Activated effector memory CD4-positive, alpha-beta T cell treated with anti-CD3 and anti-CD28 coated beads, Interleukin-2, amount 50 U/mL, for 16 hours (primary cell): ENCODE measurements around the gene IL20RA.

ENCODE experiments used
- DNase-seq: peaks from one replicate; pipeline ENCODE4 v3.0.0-alpha.2; 2020

IL20RA gene

GRCh38 chr6:137043710-137044365 is 927 bp downstream of the IL20RA start:
- DNase-seq: no peak

DNA sequence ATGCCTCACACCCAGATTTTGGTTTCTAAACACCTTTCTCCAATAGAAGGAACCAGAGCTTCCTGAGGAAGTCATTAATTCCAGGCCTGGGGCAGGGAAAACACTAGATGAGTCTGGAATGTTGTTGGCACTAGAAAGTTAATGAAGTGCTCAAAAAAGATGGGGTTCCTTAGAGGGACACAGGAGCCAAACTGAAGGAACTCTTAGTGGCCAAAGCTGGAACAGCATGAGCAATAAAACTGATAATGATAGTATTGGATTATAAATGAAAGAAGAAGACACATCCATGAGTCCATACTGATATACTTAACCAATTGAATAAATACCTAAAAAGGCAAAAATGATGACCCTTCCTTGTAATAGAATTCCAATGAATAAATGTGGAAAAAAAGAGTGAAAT is 4.4 kb downstream of the IL20RA start:
- DNase-seq: no peak

DNA sequence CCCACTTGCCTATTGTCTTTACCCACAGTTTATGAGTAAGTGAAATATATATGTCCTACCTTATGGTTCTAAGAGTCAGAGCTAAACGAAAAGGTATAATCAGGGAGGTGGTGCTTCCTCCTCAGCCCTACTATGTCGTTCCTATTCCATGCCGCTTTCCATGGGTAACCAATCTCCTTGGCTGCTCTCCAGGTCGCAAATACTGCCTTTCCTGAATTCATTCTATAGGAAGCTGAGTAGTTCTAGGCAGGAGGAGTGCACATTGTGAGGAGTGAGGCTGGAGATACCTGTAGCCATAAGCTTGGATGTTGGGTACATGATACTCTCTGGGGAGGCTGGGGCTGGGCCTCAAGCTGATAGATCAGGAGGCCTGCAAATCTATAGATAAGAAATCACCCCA is 5.8 kb downstream of the IL20RA start:
- no peak for DNase-seq

- DNase-seq: no peak
These were observed 8.0 kb downstream of the IL20RA start for GRCh38 chr6:137036566-137037300.

GRCh38 chr6:137033828-137034227 is 10.9 kb downstream of the IL20RA start:
- DNase-seq: peak; percentile 76

DNA sequence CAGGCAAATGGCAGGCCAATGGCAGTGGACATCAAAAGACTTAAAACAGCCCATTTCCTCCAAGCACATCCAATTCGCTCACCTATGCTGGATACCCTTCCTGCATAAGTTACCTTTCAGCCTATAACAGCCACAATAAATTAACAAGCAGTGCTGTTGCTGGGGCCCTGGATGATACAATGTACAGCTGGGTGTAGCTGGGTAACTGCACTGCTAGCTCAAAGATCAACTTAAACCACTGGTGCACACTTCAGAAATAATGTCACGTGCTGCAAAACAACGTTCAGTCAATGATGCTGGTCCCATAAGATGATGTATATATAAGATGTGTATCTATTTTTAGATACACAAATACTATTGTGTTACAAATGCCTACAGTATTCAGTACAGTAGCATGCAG is 13.6 kb downstream of the IL20RA start:
- no peak for DNase-seq

GRCh38 chr6:137028912-137029311 is 15.9 kb downstream of the IL20RA start:
- no peak for DNase-seq

GRCh38 chr6:137025786-137026730 is 18.7 kb downstream of the IL20RA start:
- no peak for DNase-seq

DNA sequence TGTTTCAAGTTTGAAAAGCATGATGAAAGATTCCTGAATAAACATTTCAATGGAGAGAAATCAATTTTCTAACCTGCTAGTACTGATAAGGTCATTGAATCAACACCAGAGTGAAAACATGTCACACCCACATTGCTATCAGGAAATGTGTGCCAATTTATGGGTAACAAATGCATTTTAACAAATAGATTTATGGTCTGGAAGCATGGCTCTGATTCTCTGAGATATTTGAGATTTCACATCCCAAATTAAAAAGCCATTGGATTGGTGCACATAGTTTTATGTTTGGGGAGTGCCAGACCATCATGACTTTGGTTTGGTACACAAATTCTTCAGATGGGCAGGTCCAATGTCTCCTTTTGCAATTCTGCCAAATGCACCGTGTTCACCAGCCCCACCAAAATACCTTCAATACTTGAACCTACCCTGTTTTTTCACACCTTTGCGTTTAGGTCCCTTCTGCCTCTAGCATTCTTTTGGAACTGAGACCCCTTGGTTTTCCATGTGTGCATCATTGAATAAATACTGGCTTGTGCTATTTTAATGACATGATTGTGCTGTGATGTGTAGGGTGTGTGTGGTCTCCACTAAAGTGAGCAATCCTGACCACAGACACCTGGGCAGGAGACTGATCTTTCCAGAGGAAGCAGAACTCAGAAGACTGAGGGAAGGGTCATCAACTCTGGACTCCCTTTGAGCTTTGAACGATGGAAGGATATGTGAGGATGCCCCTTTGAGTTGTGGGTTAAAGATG is 20.4 kb downstream of the IL20RA start:
- DNase-seq: no peak

DNA sequence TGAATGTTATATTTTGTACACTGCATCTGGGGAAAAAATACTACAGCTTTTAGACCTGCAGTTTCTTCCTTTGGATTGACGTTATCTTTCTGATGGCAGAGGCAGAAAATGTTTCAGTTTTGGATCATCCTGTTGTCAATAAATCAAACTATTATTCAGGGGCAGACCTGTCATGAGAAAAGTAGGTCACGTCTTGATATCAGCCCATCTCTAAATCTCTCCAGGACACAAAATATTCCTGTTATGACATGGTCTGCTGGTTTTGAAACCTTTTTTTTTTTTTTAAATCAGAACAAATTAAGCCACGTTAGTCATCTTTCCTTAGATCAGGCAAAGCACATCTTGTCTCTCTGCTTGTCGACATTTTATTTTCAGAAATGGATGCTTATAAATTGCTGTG is 24.0 kb downstream of the IL20RA start:
- DNase-seq: no peak

DNA sequence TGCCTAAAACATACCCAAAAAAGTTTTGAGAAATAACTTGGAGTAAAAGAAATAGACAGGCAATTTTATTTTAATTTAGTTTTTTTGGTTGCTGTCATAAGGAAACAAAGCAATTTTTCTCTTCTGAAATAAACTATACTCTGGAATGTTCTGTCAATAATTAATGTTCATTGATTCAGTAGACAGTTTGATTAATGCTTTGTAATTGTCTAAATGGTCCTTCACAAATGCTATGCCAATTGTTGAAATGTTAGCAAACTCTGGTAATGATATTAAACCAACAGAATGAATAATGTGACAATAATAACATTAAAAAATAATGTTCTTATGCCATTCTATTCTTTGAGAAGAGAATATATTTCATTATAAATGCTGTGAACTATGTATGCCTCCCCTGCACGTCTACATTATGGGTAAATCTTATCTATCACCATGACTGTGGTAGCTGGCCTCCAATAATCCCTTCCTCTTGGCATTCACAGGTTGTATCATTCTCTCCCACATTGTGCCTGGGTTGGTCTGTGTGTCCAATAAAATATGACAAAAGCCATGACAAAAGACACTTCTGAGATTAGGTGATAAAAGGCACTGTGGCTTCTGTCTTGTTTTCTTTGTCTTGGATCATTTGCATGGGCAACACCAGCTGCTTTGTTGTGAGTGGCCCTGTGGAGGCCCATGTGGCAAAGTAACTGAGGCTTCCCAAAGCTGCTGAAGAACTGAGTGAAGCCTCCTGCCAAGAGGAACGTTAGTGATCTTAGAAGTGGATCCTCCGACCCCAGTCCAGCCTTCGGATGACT is 25.1 kb downstream of the IL20RA start:
- no peak for DNase-seq

- DNase-seq: no peak
These were observed 27.7 kb downstream of the IL20RA start for GRCh38 chr6:137017081-137017480.

DNA sequence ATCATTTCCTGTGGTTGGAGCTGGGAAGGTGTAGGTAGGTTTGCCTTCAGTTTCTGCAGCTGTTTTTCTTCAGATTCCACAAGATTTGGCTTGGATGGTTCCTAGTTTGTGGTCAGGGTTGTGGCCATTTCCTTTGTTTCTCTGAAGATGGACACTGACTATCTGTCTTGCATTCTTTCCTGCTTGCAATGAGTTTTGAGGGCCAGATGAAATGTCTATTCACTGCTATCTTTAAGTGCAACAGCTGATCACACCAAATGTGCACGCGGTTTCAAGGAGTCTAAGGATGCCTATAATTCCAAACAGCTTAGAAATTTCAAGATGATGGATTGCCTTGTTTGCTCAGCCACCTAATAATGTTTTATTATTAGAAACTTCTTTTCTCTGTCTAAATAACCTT is 28.4 kb downstream of the IL20RA start:
- no peak for DNase-seq

DNA sequence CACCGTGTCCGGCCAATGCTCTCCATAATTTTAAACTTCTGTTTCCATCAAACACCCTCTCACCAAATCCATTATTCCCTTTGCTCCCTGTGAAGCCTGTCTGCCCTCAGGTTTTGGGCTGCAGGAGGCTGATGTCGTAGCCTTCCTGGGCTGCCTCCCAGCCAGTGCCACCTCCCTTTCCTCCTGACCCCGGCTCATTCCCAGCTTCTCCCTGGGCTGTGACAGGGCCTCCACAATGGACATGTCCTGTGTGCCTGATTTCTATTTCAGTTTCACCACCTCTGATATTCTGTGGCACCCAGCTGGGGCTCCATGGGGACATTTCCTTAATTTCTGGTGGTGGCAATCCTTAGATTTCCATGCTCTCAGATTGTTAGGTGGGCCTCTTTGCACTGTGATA is 28.8 kb downstream of the IL20RA start:
- no peak for DNase-seq

- no peak for DNase-seq
These were observed 30.8 kb downstream of the IL20RA start for GRCh38 chr6:137013738-137014602.

DNA sequence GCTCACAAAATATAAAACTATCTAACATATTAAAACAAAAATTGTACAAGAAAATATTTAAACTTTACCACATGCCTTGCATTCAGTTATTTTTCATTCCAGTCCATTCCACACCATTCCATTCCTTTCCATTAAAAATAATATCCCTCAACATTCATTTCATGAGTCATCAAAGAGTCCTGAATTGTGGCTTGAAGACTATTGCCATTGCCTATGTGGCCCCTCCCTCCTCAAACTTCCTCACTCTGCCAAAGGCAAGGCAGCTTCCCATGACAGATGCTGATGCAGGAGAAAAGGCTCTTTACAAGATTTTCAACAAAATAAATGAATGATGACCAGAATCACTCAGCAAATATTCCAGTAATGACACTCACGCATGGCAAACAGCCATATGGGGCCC is 31.7 kb downstream of the IL20RA start:
- DNase-seq: no peak

- no peak for DNase-seq
These were observed 33.4 kb downstream of the IL20RA start for GRCh38 chr6:137011406-137011805.

DNA sequence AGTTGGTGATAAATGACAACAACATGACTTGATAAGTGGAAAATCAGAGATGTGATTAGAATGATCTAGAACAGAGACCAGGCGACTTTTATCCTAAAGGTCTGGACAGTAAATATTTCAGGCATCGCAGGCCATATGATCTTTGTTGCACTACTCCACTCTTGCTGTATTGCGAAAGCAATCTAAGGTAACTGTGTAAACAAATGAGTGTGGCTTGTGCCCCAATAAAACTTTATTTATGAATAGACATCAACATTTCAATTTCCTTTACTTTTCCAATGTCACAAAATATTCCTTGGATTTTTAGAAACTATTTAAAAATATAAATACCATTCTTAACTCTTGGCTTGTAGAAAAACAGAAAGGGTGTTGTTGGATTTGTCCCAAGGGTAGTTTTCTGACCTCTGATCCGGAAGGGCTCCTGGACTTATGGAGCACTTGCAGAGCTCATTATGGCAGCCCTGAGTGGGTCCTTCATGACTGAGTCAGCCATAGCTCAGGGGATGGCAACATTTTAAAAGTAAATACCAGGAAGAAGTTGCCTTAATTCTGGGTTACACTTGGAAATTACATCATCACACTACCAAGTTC is 34.5 kb downstream of the IL20RA start:
- no peak for DNase-seq

DNA sequence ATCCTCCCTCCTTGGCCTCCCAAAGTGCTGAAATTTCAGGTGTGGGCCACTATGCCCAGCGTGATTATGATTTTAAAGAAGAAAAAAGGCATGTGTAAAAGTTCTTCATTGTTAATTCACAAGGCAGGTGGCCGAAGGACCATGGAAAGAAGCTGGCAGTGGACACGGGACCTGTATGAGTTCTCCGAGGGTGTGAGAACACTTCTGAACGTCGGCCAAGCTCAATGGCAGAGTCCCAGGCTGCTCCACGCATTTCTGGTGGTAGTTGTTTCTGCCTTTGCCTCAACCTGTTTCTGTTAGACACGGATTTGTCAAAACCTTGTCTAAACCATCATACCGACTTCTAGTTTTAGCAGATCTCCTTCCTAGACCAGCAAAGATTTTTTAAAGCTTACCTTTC is 36.6 kb downstream of the IL20RA start:
- DNase-seq: no peak

DNA sequence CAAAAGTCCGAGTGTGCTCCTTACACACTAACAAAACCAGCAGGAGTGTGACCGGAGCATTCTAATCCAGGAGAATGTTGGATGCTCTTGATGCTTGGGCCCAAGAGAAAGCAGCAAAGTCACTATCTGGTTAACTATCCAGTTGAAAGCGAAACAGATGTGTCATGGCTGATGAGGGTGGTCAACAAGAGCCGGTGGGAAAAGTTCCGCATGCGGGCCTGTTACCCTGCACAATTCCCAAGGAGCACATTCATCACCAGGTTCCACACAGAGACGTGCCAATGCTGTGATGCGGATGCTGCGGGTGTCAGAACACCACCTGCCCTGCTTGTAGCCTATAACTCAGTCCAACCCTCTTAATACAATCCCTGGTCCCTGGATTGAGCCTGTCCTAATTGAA is 38.7 kb downstream of the IL20RA start:
- DNase-seq: no peak

DNA sequence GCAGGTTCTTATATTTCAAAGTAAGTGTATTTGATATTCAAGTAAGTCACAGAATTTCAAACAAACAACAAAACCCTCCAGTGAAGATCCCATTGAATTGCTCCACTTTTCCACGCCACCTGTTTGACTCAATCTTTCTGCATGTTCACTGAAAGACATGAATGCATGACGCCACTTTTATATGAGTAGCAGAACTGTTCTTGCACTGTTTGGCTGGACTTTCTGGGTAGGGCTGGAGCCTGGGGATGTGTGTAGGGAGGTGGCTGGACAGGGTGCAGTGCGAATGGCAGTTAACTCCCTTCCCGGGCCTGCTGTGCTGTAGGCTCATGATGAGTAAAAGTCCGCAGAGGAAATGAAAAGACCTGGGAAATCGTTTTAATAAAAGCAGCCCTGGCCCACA is 39.7 kb downstream of the IL20RA start:
- no peak for DNase-seq
